Mesenteric fat pad (tissue), 1 donor: Measurements from ENCODE around the gene AIRE. TPM values are rescaled to one million over a fixed set of nuclear protein-coding genes. Genes with fewer than 3 reads are reported as not detected.
A peak's percentile ranks its signal among the peaks of the same experiment; 100 is the strongest.
"Not testable (repeated sequence)": the region's sequence is repeated elsewhere in the genome, so short reads cannot be mapped to it uniquely, and the experiment has no call there.

ENCODE experiments used
- DNase-seq: peaks from one replicate; pipeline ENCODE4 v3.0.0-alpha.2; 2020; ENCODE audit warnings: low spot score
- total RNA-seq: library from RNA; stranded (reverse); fragmentation: NEBNext Ultra II Directional; extraction: Animal tissue kit (Norgen Biotek cat#: 25700); gene quantifications from one replicate; pipeline ENCODE4 v1.2.1, GENCODE V29; 2021
- donor health status: DM: yes; HTN: yes; CAD: no.

The AIRE gene
- total RNA-seq, 1 donor from 2014 or later: not detected

DNA sequence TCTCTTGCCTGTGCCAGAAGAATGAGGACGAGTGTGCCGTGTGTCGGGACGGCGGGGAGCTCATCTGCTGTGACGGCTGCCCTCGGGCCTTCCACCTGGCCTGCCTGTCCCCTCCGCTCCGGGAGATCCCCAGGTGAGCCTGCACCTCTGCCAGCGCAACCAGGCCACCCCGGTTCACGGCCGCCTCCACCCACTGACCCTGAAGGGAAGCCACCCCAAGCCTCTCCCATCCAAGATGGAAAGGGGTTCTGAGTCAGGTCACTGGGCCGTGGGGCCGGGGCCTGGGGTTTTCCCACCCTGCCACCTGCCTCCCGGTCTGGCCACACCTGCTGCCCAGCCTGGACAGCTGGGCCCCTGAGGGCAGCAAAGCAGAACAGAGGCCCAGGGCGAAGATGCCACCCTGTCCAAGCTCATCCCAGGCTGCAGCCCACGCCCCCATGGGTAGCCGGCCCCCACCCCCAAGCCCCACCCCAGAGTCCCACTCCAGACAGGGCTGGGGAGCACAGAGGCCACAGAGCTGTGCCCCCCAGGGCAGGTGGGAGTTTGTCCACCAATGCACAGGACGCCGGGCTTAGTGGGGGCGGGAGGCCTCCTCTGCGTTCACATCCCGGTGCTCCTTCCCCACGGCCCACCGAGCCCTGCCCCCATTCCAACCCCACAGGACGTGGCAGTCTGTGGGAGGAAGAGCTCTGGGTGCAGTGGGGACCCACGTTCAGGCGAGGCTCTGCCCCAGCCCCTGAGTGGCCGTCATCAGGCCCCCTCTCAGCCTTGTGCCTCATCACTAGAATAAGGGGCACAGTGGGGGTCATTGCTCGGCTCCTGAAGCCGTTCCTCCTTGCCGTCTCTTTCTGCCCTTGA, 5.6 kb downstream of the AIRE start:
- no peak for DNase-seq

DNA sequence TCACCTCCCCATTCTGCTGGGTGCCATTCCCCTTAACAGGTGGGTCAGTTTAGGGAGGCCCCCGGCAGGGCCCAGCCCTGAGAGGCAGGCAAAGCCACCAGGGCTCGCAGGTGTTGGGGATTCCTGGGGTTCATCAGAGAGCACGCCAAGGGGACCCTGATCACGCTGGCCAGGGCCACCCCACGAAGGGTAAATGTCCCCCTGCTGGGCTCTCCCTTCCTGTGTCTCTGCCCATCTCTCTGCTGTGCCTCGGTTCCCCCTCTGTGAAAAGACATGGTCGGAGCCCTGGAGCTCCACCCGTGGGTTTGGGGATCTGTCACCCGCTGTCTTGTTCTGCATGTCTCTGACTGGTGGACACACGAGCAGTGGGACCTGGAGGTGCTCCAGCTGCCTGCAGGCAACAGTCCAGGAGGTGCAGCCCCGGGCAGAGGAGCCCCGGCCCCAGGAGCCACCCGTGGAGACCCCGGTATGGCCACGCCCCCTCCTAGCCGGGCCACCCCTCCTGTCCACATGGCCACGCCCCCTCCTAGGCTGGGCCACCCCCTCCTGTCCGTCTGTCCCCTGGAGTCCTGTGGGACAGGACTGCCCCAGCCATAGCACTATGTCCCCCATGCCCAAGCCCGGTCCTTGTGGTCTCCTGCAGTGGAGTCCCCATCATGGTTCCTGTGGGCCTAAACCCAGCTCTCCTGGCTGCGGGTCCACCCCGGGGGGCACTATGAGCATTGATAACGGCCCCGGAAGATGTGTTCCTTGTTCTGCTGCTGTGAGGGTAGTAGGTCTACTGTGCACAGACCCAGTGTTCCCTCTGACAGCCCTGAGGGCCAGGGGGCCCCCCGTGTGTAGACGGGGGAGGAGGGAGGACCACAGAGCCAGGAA, 6.5 kb downstream of the AIRE start:
- no peak for DNase-seq

DNA sequence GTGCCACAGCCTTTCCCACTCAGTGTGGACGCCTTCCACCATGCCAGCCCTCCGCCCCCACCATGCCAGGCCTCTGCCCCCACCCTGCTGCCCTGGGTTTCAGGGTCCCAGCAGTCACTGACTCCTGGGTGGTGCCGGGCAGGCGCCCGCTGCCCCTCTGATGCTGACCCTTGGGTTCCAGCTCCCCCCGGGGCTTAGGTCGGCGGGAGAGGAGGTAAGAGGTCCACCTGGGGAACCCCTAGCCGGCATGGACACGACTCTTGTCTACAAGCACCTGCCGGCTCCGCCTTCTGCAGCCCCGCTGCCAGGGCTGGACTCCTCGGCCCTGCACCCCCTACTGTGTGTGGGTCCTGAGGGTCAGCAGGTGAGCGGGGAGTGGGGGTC, 7.1 kb downstream of the AIRE start:
- DNase-seq: no peak

DNA sequence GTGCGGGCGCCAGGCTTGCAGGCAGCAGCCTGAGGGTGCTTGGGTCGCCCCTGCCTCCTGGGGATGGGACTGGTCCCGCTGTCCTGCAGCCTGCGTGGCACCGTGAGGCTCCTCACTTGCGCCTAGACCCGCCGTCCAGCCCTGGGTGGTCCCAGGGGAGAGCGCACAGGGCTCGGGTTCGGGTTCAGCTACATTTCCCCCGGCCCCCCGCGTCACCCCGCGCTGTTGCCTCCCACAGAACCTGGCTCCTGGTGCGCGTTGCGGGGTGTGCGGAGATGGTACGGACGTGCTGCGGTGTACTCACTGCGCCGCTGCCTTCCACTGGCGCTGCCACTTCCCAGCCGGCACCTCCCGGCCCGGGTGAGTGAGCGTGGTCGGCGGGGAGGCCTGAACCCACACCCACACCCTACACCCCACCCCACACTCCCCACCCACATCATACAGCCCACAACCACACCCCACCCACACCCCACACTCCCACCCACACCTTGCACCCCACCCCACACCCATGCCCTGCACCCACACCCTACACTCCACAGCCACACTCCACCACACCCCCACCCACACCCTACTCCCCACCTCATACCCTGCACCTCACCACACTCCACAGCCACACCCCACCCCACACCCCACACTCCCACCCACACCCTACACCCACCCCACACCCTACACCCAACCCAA, 8.0 kb downstream of the AIRE start:
- no peak for DNase-seq

DNA sequence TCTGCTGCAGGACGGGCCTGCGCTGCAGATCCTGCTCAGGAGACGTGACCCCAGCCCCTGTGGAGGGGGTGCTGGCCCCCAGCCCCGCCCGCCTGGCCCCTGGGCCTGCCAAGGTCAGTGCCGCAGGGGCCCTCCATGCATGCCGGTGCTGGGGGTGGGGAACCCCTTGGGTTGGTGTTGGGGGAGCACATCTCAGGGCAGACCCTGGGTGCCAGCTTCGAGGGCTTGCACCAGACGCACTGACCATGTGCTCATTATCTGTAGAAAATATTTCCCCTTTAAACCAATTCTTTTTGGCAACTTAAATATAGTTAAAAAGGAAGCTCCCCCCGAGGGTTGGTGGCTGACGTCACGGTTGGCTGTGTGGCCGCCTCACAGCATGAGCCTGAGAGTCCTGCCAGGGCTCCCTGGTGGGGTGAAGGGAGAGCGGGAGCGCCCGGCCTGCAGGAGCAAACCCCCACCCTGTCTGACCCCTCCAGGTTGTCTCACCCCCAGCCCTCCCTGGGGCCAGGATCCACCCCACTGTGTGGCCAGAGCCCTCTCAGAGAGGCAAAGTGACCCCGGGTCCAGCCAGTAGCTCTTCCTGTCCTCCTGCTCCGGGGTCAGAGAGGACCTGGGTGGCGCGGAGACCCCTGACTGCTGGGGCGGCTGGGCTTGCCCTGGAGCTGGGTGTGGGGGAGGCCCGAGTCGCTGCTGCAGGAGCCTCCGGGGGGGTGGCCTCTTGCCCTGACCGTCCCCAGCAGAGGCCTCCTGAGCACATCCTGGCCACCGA, 8.9 kb downstream of the AIRE start:
- no peak for DNase-seq

DNA sequence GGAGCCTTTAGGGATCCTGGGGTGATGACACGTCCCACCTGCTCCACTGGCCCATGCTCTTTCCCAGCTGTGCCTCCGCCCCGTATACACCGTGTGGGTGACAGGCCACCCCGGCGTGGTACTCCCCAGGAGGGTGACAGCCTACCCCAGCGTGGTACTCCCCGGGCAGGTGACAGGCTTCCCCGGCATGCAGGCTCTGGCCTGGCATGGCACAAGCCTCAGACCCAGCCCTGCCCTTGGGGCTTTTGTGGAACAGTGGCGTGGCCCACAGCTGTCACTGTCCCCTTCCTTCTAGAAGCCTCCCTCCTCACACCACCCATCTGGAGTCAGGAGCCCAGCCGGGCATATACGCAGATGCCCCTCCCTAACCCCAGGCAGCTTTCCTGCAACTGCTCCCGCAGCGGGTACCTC, 9.5 kb downstream of the AIRE start:
- DNase-seq: no peak

DNA sequence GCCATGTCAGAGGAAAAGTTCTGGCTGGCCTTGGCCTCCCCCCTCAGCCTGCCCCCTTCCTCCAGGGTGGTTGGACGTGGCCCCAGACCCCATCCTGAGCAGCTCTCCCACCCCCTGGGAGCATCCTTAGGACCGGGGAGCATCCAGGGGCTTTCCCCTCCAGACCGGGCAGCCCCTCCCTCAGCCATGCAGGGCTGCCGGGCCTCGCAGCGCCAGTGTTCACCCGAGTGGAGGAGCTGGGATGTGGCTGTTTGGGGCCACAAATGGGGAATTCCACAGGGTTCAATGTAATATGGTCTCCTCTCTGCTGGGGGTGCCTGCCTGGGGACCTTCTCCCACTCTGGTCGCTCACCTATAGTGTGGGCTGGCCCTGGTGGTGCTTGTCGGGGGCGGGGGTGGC, 10.0 kb downstream of the AIRE start:
- DNase-seq: no peak

DNA sequence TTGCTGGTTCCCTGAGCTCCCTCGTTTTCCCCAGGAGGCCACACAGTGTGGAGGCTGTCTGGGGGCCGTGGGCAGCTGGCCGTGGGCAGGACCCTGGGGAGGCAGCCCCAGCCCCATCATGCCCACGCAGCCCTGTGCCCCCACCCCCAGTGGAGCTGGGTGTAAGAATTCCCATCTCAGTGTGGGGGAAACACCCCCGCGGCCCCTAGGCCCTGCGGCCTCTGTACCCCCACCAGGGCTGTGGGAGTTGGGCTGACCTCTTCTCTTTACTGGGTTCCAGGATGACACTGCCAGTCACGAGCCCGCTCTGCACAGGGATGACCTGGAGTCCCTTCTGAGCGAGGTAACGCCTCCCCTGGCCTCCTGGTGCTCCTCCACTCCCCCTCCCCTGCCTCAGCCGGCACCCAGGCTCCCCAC, 10.4 kb downstream of the AIRE start:
- no peak for DNase-seq

DNA sequence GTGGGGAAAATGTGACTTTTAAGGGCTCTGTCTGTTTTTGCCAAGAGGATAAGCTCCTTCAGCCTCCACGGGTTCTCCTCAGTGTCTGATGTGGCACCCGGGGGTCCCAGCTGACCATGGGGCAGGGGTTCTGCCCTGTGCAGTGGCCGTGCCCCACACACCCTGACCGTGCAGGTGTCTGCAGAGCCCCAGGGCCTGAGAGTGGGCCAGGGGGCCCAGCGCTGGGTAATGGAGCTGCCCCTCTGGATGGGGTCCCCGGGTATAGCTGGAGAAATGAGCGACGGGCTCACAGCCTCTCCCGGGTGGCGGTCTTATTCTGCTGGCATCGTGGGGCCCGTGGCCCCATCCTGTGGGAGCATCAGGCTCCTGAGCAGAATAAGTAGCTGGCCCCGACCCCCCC, 11.2 kb downstream of the AIRE start:
- no peak for DNase-seq

DNA sequence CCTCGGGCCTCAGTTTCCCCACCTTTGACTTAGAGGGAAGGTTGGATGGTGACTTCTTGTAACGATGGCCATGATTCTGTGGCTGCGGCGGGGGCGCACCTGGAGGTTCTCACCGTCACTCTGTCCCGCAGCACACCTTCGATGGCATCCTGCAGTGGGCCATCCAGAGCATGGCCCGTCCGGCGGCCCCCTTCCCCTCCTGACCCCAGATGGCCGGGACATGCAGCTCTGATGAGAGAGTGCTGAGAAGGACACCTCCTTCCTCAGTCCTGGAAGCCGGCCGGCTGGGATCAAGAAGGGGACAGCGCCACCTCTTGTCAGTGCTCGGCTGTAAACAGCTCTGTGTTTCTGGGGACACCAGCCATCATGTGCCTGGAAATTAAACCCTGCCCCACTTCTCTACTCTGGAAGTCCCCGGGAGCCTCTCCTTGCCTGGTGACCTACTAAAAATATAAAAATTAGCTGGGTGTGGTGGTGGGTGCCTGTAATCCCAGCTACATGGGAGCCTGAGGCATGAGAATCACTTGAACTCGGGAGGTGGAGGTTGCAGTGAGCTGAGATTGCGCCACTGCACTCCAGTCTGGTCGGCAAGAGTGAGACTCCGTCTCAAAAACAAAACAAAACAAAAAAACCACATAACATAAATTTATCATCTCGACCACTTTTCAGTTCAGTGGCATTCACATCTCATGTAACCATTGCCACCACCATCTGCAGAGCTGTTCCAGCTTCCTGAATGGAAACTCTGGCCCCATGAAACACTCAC, 12.0 kb downstream of the AIRE start:
- DNase-seq: peak; percentile 94

DNA sequence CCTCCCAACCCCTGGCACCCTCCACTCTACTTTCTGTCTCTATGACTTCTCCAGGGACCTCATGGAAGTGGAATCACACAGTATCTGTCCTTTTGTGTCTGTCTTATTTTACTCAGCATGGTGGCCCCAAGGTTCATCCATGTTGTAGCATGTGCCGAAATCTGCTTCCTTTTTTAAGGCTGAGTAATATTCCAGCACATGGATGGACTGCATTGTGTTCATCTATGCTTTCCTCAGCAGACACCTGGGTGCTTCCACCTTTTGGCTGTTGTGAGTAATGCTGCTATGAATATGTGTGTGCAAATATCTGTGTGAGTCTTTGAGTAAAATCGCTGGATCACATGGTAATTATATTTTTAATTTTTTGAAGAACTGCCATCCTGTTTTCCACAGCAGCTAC, 12.6 kb downstream of the AIRE start:
- DNase-seq: no peak

DNA sequence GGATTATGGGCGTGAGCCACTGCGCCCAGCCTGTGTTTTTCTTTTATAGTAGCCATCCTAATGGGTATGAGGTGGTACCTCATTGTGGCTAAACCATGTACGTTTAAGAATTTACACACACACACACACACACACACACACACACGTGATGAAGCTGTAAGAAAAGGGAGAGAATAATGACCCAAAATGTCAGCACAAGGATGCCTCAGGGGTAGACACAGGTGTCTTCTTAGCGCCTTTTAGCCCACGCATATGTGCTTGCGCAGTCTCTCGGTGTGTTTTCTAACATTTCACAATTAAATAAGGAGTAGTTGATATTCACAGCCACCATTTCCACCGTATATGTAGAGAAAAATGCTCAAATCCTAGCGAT, 13.4 kb downstream of the AIRE start:
- DNase-seq: no peak

DNA sequence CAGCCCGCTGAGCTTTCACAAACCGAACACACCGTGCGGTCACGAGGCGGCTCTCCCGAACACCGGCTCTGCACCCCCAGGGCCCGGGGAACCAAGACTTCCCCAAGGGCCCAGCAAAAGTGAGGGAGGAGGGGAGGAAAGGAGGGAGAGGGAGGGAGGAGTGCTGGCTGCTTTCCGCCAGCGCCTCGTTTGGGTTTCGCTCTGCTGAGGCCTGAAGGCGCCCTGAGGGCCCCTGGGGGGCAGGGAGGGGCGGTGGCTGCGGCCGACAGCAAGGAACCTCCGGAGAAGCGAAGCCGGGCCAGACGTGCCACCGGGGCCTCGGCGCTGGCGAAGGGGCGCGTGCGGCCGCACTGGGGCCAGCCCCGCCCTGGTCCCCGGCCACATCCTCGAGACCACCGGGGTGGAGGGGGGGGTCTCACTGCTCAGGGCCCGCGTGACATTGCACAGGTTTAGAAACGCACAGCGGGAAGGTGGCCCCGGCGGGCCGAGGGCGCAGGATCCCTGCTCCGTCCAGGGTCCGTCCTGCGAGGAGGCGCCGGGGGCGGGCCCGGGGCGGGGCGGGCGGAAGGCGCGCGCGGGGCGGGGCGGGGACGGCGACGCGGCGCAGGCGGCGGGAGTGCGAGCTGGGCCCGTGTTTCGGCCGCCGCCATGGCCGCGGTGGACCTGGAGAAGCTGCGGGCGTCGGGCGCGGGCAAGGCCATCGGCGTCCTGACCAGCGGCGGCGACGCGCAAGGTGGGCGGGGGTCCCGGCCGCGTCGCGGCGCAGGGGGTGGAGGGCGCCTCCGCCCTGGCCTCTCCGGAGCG, 14.0 kb downstream of the AIRE start, which contains the start of gene PFKL:
PFKL (plus strand) TSS at position 596 of the 804 bp plus-strand sequence; CDS start at position 649, 53 bp downstream.
- DNase-seq: peak; percentile 93

DNA sequence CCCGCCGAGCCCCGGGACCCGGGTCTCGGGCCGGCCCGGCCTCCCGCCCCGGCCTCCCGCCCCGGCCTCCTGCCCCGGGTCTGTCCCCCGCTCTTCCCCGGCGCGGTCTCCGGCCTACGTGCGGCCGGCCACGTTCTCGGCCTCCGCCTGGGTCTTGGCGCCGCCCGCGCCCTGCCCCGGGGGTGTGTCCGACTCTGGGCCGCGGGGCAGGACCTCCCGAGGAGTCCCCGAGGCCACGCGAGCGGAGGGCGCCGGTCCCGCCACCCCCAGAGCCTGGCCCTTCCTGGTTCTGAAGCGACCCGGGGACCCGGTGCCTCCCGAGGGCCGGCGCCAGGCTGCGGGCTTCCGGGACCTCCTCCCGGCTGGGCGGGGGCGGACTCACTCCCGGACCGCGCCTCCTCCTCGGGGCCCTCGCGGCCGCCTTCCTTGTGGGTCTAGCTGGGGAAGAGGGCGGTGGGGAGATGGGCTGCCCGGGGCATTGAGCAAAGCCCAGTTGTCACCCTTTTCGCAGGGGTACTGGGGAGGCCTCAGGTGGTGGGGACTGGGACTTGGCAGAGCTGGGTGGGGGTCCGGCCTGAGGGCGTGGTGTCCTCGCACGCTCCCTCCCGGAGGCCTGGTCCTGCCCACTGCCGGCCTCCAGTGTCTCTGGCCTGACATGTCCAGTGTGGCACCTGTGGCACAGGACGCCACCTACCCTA, 14.7 kb downstream of the AIRE start:
- peak; percentile 94 for DNase-seq

DNA sequence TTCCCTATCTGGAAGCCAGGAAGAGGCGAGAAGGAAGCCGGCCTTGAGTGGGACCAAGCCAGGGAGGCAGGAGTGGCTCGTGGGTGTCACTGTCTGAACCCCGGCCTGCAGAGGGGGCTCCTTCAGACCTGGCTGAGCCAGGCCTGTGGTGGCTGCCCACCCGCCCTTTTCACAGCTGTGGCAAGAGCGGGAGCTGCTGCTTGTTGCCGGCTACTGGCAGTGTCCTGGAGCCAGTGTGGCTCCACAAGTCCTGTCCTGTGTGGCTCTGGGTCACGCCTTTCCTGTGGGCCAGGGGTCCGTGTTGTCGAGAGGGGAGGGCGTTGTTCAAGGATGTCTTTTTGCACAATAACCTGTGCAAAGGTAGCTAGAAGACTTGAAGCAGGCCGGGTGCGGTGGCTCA, 15.5 kb downstream of the AIRE start:
- DNase-seq: no peak

DNA sequence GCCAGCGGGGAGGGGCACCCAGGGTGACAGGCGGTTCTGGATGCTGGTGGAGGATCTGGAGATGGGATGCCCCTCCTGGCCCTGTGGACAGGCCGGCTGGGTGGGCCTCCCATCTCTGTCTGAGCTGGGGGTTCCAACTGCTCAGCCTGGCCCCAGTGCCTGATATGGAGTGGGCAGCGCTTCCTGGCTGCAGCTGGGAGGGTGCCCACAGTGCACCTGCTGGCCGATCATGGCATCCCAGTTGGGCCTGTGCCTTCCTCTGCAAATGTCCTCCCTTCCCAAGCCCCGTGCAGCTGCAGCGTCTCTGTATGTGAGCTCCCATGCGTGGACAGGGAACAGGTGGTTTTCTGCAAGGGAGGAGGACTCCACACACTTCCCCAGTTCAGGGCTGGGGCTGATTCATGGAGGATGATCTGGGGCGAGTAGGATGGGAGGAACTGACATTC, 16.3 kb downstream of the AIRE start:
- no peak for DNase-seq

DNA sequence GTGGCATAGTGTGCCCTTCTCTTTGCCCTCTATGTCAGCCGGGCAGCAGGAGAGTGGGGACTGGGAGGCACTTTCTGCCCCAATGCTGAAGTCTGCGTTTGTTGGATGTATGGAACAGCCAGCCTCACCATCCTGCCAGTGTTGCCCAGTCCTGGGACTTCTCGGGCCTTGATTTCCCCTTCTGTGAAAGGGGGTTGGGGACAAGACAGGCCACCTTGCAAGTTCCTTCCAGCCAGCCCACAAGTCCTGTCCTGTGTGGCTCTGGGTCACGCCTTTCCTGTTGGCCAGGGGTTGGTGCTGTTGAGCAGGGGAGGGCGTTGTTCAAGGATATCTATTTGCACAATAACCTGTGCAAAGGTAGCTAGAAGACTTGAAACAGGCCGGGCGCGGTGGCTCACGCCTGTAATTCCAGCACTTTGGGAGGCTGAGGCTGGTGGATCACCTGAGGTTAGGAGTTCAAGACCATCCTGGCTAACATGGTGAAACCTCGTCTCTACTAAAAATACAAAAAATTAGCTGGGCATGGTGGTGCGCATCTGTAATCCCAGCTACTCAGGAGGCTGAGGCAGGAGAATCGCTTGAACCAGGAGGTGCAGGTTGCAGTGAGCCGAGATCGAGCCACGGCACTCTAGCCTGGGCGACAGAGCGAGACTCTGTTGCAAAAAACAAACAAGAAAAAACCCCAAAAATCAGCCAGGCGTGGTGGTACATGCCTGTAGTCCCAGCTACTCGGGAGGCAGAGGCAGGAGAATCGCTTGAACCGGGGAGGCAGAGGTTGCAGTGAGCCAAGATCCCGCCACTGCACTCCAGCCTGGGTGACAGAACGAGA, 17.1 kb downstream of the AIRE start:
- DNase-seq: not testable (repeated sequence)
